WTC11 (cell line): Measurements from ENCODE around the gene PLPPR1. TPM values are rescaled to one million over a fixed set of nuclear protein-coding genes. Genes with fewer than 3 reads are reported as not detected.

Source experiments
- ATAC-seq: fragments of 200-7000 bp; cut with Tn5 transposase; 2 replicates; pipeline ENCODE4 v1.10.0; 2021; ENCODE audit warnings: mild to moderate bottlenecking, moderate library complexity
- CTCF ChIA-PET: fragments of 300-600 bp; sonication (Branson Sonifier 250); formaldehyde crosslinking; loops from one replicate; lab custom pipeline; 2021; ENCODE audit warnings: antibody characterized with exemption; lab: Charles Lee
- POLR2A ChIA-PET: fragments of 350-600 bp; sonication (Branson Sonifier 250); formaldehyde crosslinking; loops from one replicate; lab custom pipeline; 2021; ENCODE audit warnings: antibody characterized with exemption; lab: Charles Lee
- DNase-seq: peaks from one replicate; pipeline ENCODE4 v3.0.0; 2021; ENCODE audit warnings: low spot score
- H3K27ac Mint-ChIP-seq: 2 replicates; pipeline ENCODE4 v1.8.0; 2021; ENCODE audit warnings: mixed read lengths
- H3K27me3 Mint-ChIP-seq: 2 replicates; pipeline ENCODE4 v1.8.0; 2021; ENCODE audit warnings: low read depth, mild to moderate bottlenecking, moderate library complexity, mixed read lengths
- H3K36me3 Mint-ChIP-seq: 2 replicates; pipeline ENCODE4 v1.8.0; 2021; ENCODE audit warnings: mixed read lengths
- H3K4me1 Mint-ChIP-seq: 2 replicates; pipeline ENCODE4 v1.8.0; 2022; ENCODE audit warnings: mixed read lengths
- H3K4me3 Mint-ChIP-seq: 2 replicates; pipeline ENCODE4 v1.8.0; 2021; ENCODE audit warnings: mild to moderate bottlenecking, moderate library complexity, mixed read lengths
- H3K9me3 Mint-ChIP-seq: 2 replicates; pipeline ENCODE4 v1.8.0; 2021; ENCODE audit warnings: mixed read lengths
- EMX1 ChIP-seq: fragments of 250-450 bp; sonication (Bioruptor Pico); IDR thresholded peaks from 2 replicates; pipeline ENCODE4 v1.8.0; 2021; ENCODE audit warnings: mild to moderate bottlenecking
- ESRRA ChIP-seq: sonication (generic); formaldehyde crosslinking; IDR thresholded peaks from 2 replicates; pipeline ENCODE4 v1.8.1; 2022; ENCODE audit warnings: mild to moderate bottlenecking, missing genetic modification reagents, borderline replicate concordance
- FOXJ3 ChIP-seq: sonication (generic); formaldehyde crosslinking; IDR thresholded peaks from 2 replicates; pipeline ENCODE4 v1.9.0; 2021; ENCODE audit warnings: missing genetic modification reagents, mild to moderate bottlenecking, borderline replicate concordance
- HMGA2 ChIP-seq: fragments of 250-450 bp; sonication (Bioruptor Pico); IDR thresholded peaks from 2 replicates; pipeline ENCODE4 v1.4.0; 2021; ENCODE audit warnings: mild to moderate bottlenecking, moderate library complexity
- MXD4 ChIP-seq: fragments of 250-450 bp; sonication (Bioruptor Pico); IDR thresholded peaks from 2 replicates; pipeline ENCODE4 v1.8.0; 2021; ENCODE audit warnings: mild to moderate bottlenecking, moderate library complexity, borderline replicate concordance
- SMAD4 ChIP-seq: sonication (generic); formaldehyde crosslinking; IDR thresholded peaks from 2 replicates; pipeline ENCODE4 v1.8.0; 2022; ENCODE audit warnings: mild to moderate bottlenecking, missing genetic modification reagents
- SP1 ChIP-seq: sonication (generic); formaldehyde crosslinking; conservative IDR thresholded peaks from 2 replicates; pipeline ENCODE4 v1.8.1; 2022; ENCODE audit warnings: missing genetic modification reagents
- TEAD1 ChIP-seq: sonication (generic); formaldehyde crosslinking; IDR thresholded peaks from 2 replicates; pipeline ENCODE4 v1.8.0; 2022; ENCODE audit warnings: mild to moderate bottlenecking, missing genetic modification reagents
- ZBTB21 ChIP-seq: sonication (generic); formaldehyde crosslinking; IDR thresholded peaks from 2 replicates; pipeline ENCODE4 v1.8.1; 2023; ENCODE audit warnings: mild to moderate bottlenecking, missing genetic modification reagents, borderline replicate concordance
- ZNF121 ChIP-seq: sonication (generic); formaldehyde crosslinking; IDR thresholded peaks from 2 replicates; pipeline ENCODE4 v1.8.0; 2023; ENCODE audit warnings: missing genetic modification reagents
- ZNF317 ChIP-seq: sonication (generic); formaldehyde crosslinking; IDR thresholded peaks from 2 replicates; pipeline ENCODE4 v1.8.1; 2023; ENCODE audit warnings: low read depth, mild to moderate bottlenecking, moderate library complexity, missing genetic modification reagents, borderline replicate concordance
- ZNF396 ChIP-seq: fragments of 250-450 bp; sonication (Bioruptor Pico); IDR thresholded peaks from 2 replicates; pipeline ENCODE4 v1.8.0; 2021; ENCODE audit warnings: mild to moderate bottlenecking, moderate library complexity, borderline replicate concordance
- total RNA-seq: library from RNA; stranded (reverse); gene quantifications from 3 replicates; pipeline ENCODE4 v1.2.3, GENCODE V29; 2021
- TF ChIP-seq, protein P1 (sequence below): sonication (generic); formaldehyde crosslinking; IDR thresholded peaks from 2 replicates; pipeline ENCODE4 v1.8.0; 2023; ENCODE audit warnings: missing genetic modification reagents, mild to moderate bottlenecking, borderline replicate concordance
- TF ChIP-seq, protein P2 (sequence below): sonication (generic); formaldehyde crosslinking; IDR thresholded peaks from 2 replicates; pipeline ENCODE4 v1.8.1; 2022; ENCODE audit warnings: low read depth, mild to moderate bottlenecking, moderate library complexity, missing genetic modification reagents, borderline replicate concordance
- TF ChIP-seq, protein P3 (sequence below): sonication (generic); formaldehyde crosslinking; IDR thresholded peaks from 2 replicates; pipeline ENCODE4 v1.8.1; 2023; ENCODE audit warnings: mild to moderate bottlenecking, missing genetic modification reagents, borderline replicate concordance
- TF ChIP-seq, protein P4 (sequence below): sonication (generic); formaldehyde crosslinking; conservative IDR thresholded peaks from 2 replicates; pipeline ENCODE4 v1.8.1; 2023; ENCODE audit warnings: mild to moderate bottlenecking, low read depth, missing genetic modification reagents, moderate library complexity
- TF ChIP-seq, protein P5 (sequence below): fragments of 250-450 bp; sonication (Bioruptor Pico); IDR thresholded peaks from 2 replicates; pipeline ENCODE4 v1.9.0; 2021; ENCODE audit warnings: mild to moderate bottlenecking
- TF ChIP-seq, protein P6 (sequence below): sonication (generic); formaldehyde crosslinking; IDR thresholded peaks from 2 replicates; pipeline ENCODE4 v1.8.0; 2023; ENCODE audit warnings: missing genetic modification reagents
- TF ChIP-seq, protein P7 (sequence below): fragments of 250-450 bp; sonication (Bioruptor Pico); IDR thresholded peaks from 2 replicates; pipeline ENCODE4 v1.9.0; 2021; ENCODE audit warnings: mild to moderate bottlenecking

Gene PLPPR1
- total RNA-seq, 1 experiment from 2014 or later, result 1.5 TPM

DNA sequence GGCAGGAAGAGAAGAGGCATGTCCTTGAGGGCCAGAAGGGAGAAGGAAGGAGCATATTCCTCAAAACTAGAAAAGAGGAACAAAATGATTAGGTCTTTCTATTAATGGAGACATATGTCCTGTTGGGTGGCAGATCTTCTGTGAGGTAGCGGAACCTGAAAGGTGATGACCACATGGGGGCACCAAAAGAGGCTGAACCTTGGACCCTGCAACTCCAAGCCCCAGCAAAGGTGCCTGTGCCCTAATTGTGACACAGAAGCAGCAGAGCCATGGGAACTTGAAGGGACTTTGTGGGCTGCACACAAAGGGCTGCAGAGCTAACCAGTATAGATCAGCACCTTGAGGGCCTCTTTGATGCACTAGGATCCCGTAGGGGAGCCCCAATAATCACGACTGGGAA is 198.3 kb downstream of the PLPPR1 start (continued):
- TF ChIP-seq, protein P1, sequence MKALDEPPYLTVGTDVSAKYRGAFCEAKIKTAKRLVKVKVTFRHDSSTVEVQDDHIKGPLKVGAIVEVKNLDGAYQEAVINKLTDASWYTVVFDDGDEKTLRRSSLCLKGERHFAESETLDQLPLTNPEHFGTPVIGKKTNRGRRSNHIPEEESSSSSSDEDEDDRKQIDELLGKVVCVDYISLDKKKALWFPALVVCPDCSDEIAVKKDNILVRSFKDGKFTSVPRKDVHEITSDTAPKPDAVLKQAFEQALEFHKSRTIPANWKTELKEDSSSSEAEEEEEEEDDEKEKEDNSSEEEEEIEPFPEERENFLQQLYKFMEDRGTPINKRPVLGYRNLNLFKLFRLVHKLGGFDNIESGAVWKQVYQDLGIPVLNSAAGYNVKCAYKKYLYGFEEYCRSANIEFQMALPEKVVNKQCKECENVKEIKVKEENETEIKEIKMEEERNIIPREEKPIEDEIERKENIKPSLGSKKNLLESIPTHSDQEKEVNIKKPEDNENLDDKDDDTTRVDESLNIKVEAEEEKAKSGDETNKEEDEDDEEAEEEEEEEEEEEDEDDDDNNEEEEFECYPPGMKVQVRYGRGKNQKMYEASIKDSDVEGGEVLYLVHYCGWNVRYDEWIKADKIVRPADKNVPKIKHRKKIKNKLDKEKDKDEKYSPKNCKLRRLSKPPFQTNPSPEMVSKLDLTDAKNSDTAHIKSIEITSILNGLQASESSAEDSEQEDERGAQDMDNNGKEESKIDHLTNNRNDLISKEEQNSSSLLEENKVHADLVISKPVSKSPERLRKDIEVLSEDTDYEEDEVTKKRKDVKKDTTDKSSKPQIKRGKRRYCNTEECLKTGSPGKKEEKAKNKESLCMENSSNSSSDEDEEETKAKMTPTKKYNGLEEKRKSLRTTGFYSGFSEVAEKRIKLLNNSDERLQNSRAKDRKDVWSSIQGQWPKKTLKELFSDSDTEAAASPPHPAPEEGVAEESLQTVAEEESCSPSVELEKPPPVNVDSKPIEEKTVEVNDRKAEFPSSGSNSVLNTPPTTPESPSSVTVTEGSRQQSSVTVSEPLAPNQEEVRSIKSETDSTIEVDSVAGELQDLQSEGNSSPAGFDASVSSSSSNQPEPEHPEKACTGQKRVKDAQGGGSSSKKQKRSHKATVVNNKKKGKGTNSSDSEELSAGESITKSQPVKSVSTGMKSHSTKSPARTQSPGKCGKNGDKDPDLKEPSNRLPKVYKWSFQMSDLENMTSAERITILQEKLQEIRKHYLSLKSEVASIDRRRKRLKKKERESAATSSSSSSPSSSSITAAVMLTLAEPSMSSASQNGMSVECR (CRISPR knock-in tag), result no peak
- TF ChIP-seq, protein P2, sequence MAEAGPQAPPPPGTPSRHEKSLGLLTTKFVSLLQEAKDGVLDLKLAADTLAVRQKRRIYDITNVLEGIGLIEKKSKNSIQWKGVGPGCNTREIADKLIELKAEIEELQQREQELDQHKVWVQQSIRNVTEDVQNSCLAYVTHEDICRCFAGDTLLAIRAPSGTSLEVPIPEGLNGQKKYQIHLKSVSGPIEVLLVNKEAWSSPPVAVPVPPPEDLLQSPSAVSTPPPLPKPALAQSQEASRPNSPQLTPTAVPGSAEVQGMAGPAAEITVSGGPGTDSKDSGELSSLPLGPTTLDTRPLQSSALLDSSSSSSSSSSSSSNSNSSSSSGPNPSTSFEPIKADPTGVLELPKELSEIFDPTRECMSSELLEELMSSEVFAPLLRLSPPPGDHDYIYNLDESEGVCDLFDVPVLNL, result no peak

DNA sequence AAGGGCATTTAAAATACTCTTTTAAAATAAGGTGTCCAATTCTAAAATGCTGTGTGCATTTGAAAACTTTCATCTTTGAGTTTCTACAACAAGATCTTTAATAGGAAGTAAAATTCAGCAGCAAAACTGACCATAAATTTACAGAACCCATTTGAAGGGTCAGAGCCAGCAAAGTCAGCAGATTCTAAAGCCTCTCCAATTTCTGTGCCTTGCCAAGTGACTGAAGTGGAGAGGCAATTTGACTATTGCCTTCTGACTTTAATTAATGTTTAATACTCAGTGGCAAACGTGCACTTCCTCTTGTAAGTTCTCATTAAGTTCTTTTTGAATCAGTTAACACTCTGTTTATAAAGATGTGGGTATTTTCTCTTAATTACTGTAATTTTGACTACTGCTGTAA is 201.1 kb downstream of the PLPPR1 start:
- Mint-ChIP-seq H3K9me3 (peaks cover 6% of the 10 kb centered on the region), H3K27me3 (no peaks in the 10 kb centered on the region), H3K4me3 (no peak overlapping the region), H3K36me3 (peaks cover 3% of the 10 kb centered on the region; the same call in 1 of the 2 replicates), H3K27ac (no peak overlapping the region), H3K4me1 (peaks cover 45% of the 10 kb centered on the region)
- DNase-seq (no peak), ATAC-seq (no peak)
- TF ChIP-seq TEAD1 (CRISPR knock-in tag) (no peak), HMGA2 (CRISPR knock-in tag) (no peak), SP1 (no peak), ZNF396 (CRISPR knock-in tag) (no peak), SMAD4 (CRISPR knock-in tag) (no peak), ZNF317 (CRISPR knock-in tag) (no peak), MXD4 (CRISPR knock-in tag) (no peak), FOXJ3 (no peak), ZBTB21 (CRISPR knock-in tag) (no peak), ESRRA (CRISPR knock-in tag) (no peak), EMX1 (CRISPR knock-in tag) (no peak), ZNF121 (CRISPR knock-in tag) (no peak)
- TF ChIP-seq, protein P3, sequence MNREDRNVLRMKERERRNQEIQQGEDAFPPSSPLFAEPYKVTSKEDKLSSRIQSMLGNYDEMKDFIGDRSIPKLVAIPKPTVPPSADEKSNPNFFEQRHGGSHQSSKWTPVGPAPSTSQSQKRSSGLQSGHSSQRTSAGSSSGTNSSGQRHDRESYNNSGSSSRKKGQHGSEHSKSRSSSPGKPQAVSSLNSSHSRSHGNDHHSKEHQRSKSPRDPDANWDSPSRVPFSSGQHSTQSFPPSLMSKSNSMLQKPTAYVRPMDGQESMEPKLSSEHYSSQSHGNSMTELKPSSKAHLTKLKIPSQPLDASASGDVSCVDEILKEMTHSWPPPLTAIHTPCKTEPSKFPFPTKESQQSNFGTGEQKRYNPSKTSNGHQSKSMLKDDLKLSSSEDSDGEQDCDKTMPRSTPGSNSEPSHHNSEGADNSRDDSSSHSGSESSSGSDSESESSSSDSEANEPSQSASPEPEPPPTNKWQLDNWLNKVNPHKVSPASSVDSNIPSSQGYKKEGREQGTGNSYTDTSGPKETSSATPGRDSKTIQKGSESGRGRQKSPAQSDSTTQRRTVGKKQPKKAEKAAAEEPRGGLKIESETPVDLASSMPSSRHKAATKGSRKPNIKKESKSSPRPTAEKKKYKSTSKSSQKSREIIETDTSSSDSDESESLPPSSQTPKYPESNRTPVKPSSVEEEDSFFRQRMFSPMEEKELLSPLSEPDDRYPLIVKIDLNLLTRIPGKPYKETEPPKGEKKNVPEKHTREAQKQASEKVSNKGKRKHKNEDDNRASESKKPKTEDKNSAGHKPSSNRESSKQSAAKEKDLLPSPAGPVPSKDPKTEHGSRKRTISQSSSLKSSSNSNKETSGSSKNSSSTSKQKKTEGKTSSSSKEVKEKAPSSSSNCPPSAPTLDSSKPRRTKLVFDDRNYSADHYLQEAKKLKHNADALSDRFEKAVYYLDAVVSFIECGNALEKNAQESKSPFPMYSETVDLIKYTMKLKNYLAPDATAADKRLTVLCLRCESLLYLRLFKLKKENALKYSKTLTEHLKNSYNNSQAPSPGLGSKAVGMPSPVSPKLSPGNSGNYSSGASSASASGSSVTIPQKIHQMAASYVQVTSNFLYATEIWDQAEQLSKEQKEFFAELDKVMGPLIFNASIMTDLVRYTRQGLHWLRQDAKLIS (CRISPR knock-in tag), result no peak
- TF ChIP-seq, protein P4, sequence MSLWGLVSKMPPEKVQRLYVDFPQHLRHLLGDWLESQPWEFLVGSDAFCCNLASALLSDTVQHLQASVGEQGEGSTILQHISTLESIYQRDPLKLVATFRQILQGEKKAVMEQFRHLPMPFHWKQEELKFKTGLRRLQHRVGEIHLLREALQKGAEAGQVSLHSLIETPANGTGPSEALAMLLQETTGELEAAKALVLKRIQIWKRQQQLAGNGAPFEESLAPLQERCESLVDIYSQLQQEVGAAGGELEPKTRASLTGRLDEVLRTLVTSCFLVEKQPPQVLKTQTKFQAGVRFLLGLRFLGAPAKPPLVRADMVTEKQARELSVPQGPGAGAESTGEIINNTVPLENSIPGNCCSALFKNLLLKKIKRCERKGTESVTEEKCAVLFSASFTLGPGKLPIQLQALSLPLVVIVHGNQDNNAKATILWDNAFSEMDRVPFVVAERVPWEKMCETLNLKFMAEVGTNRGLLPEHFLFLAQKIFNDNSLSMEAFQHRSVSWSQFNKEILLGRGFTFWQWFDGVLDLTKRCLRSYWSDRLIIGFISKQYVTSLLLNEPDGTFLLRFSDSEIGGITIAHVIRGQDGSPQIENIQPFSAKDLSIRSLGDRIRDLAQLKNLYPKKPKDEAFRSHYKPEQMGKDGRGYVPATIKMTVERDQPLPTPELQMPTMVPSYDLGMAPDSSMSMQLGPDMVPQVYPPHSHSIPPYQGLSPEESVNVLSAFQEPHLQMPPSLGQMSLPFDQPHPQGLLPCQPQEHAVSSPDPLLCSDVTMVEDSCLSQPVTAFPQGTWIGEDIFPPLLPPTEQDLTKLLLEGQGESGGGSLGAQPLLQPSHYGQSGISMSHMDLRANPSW, result no peak
- TF ChIP-seq, protein P5, sequence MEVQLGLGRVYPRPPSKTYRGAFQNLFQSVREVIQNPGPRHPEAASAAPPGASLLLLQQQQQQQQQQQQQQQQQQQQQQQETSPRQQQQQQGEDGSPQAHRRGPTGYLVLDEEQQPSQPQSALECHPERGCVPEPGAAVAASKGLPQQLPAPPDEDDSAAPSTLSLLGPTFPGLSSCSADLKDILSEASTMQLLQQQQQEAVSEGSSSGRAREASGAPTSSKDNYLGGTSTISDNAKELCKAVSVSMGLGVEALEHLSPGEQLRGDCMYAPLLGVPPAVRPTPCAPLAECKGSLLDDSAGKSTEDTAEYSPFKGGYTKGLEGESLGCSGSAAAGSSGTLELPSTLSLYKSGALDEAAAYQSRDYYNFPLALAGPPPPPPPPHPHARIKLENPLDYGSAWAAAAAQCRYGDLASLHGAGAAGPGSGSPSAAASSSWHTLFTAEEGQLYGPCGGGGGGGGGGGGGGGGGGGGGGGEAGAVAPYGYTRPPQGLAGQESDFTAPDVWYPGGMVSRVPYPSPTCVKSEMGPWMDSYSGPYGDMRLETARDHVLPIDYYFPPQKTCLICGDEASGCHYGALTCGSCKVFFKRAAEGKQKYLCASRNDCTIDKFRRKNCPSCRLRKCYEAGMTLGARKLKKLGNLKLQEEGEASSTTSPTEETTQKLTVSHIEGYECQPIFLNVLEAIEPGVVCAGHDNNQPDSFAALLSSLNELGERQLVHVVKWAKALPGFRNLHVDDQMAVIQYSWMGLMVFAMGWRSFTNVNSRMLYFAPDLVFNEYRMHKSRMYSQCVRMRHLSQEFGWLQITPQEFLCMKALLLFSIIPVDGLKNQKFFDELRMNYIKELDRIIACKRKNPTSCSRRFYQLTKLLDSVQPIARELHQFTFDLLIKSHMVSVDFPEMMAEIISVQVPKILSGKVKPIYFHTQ (CRISPR knock-in tag), result no peak
- TF ChIP-seq, protein P6, sequence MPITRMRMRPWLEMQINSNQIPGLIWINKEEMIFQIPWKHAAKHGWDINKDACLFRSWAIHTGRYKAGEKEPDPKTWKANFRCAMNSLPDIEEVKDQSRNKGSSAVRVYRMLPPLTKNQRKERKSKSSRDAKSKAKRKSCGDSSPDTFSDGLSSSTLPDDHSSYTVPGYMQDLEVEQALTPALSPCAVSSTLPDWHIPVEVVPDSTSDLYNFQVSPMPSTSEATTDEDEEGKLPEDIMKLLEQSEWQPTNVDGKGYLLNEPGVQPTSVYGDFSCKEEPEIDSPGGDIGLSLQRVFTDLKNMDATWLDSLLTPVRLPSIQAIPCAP (CRISPR knock-in tag), result no peak
- TF ChIP-seq, protein P7, sequence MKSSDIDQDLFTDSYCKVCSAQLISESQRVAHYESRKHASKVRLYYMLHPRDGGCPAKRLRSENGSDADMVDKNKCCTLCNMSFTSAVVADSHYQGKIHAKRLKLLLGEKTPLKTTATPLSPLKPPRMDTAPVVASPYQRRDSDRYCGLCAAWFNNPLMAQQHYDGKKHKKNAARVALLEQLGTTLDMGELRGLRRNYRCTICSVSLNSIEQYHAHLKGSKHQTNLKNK (CRISPR knock-in tag), result no peak
- POLR2A ChIA-PET, result no interaction called here
- CTCF ChIA-PET, result interaction anchor here (1.7 kb wide), 1 partner anchor 110 kb away, joined by 7 read pairs; no protein-coding TSS in a partner anchor
